Raji (cell line): Measurements from ENCODE around the gene NANS.

Experiments used
- POLR2A ChIP-seq: IDR thresholded peaks from 2 replicates; pipeline ENCODE4 v1.6.1; 2011; ENCODE audit warnings: low read depth, low read length, control low read depth; ENCODE audit not compliant: insufficient read depth

The NANS gene

DNA sequence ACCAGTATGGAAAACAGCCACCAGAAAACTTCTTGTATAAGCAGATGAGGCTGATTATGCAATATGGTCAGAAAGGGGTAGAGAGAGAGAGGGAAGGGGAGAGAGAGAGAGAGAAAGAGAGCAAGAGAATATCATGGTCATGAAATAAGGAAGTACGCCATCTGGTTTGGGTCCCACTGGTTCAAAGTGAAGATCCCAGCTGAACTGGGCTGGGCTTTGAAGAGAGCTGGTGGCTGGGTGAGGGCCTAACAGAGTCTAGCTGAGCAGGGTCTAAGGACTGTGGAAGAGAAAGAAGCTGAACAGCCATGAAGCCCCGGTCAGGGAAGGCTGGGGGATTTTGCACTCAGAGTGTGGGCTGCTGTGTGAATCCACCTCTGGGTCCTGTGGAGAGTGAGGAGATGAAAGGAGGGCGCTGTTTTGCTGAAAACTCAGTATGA is 47.9 kb downstream of the NANS start:
- TF ChIP-seq POLR2A, result peak; percentile 29; the same call in 1 of the 2 replicates

DNA sequence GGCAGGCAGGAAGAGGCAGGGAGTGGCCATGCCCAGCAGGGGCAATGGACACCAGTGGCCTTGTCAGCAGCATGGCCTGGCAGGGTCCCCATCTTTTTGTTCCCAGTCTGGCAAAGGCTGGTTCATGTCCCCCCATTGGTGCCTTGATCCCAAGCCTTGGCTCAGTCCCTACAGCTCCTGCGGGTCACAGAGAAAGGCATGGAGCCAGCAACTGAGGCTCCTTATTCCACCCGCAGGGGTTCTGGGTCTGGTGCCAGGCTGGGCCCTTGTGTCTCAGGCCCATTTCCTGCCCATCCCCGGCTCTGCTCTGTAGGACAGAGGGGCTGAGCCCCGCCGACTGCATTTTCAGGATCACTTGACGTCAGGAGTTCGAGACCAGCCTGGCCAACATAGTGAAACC is 48.5 kb downstream of the NANS start:
- TF ChIP-seq POLR2A, result no peak

DNA sequence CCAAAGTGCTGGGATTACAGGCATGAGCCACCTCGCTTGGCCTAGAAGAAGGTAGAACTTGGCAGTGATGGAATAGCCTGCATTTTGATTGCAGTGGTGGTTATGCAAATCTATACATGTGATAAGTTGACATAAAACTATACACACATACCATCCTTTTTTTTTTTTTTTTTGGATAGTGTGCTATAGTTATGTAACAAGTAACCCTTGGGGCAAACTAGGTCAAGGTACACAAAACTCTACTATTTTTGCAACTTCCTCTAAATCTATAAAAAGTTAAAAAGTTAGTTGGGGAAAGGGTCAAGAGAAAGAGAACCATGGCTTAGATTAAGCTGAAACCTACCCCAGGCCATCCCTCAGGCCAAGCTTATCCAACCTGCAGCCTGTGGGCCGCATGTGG is 51.4 kb downstream of the NANS start:
- TF ChIP-seq POLR2A, result 0 out of 2 replicates have a peak, but pooled peaks have one; percentile 23

DNA sequence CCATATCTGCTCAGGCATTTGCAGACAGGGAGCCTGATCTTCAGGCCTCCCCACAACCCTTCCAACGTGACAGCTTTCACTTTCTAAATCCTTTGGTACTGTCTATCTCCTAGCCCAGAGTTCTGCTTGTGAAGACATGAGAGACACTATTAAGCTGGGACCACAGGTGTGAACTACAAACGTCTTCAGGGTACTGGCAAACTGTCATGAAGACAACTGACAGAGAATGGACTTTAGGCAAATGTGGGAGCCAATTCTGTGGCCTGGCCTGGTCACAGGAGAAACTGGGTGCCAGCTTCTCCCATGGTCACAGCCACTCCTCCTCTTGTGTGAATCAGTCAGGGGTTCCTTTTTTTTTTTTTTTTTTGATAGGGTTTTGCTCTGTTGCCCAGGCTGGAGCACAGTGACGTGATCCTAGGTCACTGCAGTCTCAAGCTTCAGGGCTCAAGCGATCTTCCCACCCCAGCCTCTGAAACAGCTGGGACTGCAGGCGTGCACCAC is 52.0 kb downstream of the NANS start:
- TF ChIP-seq POLR2A, result no peak; the same call in 1 of the 2 replicates

DNA sequence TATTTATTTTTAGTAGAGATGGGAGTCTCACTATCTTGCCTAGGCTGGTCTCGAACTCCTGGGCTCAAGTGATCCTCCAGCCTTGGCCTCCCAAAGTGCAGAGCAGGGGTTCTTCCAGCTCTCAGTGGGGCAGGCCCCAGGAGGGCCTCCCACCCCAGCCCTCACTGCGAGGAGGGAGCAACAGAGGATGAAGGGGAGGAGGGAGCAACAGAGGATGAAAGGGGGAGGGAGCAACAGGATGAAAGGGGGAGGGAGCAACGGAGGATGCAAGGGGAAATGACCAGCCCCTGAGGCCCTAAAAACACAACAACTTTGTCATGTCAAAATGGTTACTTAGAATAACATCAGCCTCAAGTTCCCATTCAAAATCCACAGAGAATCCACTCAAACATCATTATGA is 52.5 kb downstream of the NANS start:
- TF ChIP-seq POLR2A, result no peak

DNA sequence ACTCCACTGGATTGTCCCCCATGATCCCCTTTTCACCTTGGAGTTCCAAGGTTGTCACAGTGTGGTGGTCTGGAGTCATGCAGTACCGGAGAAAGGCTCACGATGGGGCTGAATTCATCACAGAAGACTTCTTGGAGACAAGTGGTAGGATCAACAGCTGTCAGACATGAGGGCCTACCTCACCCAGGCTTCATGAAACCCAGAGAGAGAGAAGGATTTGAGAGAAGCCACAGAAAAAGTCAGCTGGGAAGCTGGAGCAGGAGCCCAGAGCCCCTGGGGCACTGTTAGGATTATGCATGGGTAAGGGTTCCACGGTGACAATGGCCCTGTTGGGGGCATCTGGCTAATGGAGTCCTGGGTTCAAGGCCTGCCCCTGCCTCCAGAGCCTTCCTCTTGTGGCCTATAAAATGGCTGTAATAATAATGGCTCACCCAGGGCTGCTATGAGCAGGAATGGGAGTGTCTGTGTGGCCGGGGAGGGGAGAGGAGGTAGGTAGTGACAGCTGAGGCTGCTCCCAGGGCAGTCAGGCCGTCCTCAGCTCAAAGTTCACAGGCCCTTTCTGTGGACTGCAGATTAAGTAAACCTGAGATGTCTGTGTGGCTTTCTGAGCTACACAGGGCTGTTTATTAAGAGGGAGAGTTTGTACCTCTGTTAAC is 61.6 kb downstream of the NANS start:
- no peak for TF ChIP-seq POLR2A

DNA sequence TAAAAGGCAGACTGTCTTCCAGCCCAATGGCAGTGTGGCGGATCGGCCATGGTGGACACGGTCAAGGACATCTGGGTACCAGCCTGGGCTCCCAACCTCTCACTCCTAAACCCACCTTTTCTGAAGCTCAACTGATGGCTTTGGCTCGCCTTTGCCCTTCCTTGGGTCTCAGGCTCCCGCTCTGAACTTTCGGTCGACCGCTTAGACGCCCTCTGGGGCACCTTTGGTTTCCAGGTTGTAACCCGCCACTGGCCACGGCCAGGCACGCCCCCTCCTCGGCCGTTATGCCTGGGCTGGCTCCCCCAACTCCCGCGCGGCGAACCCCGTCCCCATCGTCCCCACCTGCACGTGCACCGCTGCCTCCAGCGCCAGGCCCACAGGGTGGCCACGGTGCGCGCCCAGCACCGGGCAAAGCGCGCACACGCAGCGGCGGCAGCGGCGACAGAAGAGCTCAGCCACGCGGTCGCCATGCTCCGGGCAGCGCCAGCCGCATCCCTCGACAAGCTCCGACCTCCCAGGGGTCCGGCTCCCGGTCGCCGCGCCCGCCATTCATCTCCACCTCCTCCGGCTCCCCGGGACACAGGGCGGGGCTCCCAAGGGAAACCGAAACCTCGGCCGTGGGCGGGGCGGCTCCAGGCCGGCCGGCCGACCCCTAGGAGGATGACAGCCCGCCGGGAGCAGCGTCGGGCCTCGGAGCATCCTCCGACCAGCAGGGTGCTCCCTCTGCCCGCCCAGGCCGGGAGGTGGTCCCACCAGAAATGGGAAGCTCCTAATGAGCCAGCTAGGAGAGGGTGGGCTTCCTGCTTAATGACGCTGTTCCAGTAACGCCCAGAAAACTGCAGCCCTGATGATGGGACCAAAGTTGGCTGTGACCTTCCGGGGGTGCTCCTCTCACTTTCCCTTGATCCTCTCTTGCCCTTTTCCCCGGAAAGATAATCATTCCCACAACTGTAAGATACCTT is 62.4 kb downstream of the NANS start, which contains the start of gene TRIM14:
TRIM14 (minus strand) TSS at position 583 of the 962 bp plus-strand sequence; CDS start at position 549, 34 bp downstream.
- peak; percentile 61 for TF ChIP-seq POLR2A

DNA sequence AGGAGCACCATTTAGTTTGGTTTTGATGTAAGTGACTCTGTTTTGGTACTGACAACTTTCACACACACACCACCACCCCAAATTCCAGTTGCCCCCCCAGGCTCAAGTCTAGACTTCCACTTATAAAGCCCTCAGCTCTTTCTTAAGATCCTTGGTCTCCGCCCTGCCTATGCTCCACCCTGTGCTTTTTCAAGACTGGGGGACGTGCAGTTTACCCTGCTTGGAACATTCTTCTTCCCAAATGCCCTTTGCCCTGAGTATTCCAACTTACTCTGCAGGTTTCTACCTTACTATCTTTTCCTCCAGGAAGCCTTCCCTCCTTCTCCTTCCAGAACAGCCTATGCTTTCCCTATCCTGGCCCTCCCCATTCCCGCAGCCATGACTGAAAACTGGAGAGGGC is 63.9 kb downstream of the NANS start:
- no peak for TF ChIP-seq POLR2A

DNA sequence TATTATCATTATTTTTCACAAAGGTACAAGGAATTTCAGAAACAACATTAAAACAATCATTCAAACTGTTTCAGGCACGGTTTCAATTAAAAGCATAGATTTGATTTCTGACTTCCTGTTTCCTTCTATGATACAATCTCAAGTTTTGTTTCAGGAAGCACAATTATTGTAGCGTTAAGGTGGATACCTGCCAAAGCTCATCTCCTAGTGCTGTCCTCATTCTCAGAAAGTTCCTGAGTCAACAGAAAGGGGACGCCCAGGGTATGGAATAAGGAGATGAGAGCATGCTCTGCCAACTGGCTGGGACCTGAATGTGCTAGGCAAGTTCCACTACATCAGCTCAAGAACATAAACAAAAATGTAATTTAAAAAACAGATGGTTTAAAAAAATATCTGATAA is 64.5 kb downstream of the NANS start:
- no peak for TF ChIP-seq POLR2A

DNA sequence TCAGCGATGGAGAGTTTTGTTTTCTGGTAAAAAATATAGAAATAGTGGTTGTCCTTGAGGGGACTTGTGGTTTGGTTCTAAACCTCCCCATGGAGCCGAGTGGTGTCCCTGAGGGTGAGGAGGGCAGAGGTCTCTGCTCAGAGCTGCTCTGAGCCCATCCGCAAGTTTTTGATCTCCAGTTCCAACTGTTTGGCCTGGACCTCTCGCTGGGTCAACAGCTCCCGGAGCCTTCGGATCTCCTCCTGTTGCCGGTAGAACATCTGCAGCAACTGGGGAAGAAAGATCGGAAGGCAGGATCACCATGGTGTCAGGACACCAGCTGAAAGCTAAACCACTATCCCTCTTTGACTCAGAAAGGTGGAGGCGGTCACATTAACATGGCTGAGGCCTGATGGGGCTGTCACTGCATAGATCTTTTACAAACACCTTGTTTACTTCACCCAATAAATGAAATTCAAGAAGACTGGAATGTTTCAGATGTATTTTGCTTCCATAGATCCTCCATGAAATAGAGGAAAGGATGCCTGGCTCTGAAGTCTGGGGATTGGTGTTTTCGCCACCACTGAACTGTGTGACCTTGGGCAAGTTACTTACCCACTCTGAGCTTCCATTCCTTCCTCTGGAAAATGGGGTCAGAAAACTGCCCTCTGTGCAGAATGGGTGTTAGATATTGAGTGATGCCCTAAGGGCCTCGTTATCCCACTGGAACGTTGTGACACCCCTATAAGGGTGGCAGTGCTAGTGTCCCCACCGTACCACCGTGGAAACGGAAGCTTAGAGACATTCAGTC is 68.3 kb downstream of the NANS start:
- TF ChIP-seq POLR2A, result no peak

DNA sequence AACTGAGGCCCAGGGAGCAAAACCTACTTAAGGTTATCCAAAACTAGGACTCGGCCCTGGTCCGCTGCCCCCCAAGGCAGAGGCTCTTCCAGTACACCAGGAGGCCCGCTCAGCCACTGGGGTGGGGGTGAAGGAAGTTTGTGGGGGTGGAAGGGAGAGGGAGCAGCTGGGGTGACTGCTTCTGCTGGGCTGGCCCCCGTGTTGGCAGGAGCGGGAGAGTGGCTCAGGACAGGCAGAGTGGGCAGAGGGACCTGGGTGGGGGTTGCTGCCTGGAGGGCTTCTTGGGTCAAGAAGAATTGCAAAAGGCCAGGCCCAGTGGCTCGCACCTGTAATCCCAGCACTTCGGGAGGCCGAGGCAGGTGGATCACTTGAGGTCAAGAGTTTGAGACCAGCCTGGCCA is 70.7 kb downstream of the NANS start:
- no peak for TF ChIP-seq POLR2A

DNA sequence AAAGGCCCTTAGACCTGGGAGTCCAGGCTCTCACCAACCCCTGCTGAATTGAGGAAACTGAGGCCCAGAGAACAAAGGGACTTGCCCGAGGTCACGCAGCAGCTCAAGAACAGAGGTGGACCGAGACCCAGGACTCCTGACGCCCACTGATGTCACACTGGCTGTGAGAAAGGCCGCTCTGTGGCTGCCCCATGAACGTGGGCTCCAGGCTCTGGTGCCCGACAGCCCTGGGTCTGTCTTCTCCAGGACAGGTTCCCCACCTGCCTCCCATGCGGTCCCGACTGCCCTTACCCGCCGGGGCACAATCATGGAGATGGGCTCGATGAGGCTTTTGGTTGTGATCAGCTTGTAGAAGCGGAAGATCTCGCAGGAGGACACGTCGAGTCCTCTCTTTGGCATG is 71.8 kb downstream of the NANS start:
- no peak for TF ChIP-seq POLR2A

DNA sequence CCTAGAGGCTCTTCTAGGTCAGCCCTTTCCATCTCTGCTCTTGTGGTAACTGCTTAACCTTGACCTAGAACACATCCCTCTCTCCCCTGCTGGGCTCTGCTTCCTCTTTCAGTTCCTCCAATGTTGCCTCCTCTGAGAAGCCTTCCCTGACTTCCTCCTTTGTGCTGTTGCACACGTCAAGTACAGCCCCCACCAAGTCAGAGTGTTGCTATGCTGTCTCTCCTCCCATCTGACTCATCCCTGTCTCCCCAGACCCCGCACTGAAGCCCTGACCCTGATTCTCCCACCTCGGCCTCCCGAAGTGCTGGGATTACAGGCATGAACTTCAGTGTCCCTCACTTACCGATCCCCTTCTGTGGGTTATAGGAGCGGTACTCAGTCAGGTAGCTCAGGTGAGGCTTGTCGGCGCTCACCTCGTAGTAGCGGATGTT is 72.9 kb downstream of the NANS start:
- no peak for TF ChIP-seq POLR2A

DNA sequence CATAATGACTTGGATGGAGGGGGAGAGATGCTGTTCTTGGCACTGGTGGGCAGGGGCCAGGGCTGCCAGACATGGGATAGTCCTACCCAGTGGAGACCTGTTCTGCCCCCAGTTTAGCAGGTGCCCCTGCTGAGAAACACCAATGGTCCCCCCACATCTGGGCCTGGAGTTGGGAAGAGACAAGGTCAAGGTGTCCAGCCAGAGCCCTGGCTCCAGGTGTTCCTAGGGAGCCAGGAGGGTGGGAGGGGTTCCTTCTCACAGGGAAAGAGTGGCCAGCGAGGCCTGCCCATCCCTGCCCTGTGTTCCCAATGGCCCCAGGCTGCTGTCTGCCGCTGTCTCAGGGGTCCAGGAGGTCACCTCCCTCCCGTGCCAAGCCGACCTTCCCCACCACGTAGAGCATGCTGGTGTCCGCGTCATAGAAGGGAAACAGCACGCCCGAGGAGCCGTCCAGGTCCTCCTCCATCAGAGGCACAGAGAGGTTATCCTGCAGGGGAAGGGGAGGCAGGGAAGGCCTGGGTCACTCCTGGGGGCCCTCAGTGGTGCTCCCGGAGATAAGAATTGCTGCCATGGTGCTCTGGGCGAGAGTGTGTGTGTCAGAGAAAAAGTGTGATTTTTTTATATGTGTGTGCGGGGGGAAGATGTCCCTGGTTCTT is 74.2 kb downstream of the NANS start:
- no peak for TF ChIP-seq POLR2A
